Prostate gland (tissue), 2 donors: ENCODE data around the gene LIN28B. TPM values are rescaled to one million over a fixed set of nuclear protein-coding genes. Genes with fewer than 3 reads are reported as not detected.
"Not testable (repeated sequence)": the region's sequence is repeated elsewhere in the genome, so short reads cannot be mapped to it uniquely, and the experiment has no call there.

Experiments used
- DNase-seq: peaks from one replicate; pipeline ENCODE4 v3.0.0-alpha.2; 2019; ENCODE audit warnings: low spot score
- H3K27ac ChIP-seq, 2 donors: fragments of 200-600 bp; sonication (generic); 2 replicates each; pipeline ENCODE4 v1.5.1; 2017 to 2019
- H3K27me3 ChIP-seq: fragments of 200-600 bp; sonication (generic); replicated peaks from 2 replicates; pipeline ENCODE4 v1.5.1; 2019; ENCODE audit not compliant: insufficient read depth
- H3K36me3 ChIP-seq, 2 donors: fragments of 200-600 bp; sonication (generic); 1 replicate in 1 of 2; 2 replicates in 1 of 2; pipeline versions ENCODE4 v1.5.1 to v1.8.1; 2017 to 2019
- H3K4me1 ChIP-seq: fragments of 200-600 bp; sonication (generic); replicated peaks from 2 replicates; pipeline ENCODE4 v1.5.1; 2019
- H3K4me3 ChIP-seq, 2 donors: fragments of 200-600 bp; sonication (generic); 2 replicates each; pipeline ENCODE4 v1.5.1; 2017 to 2019
- H3K9me3 ChIP-seq: fragments of 200-600 bp; sonication (generic); 2 replicates; pipeline ENCODE4 v1.5.1; 2017
- CTCF ChIP-seq, 4 experiments: fragments of 200-600 bp in 2 of 4; fragments of 450-650 bp in 2 of 4; sonication (generic) in 2 of 4; IDR thresholded peaks; 1 replicate in 3 of 4; 2 replicates in 1 of 4; pipeline ENCODE4 v1.5.1; 2016 to 2019; ENCODE audit warnings: antibody characterized with exemption in 4 of 4, mild to moderate bottlenecking in 2 of 4, moderate library complexity in 2 of 4
- POLR2A ChIP-seq: fragments of 450-650 bp; IDR thresholded peaks from one replicate; pipeline ENCODE4 v1.6.1; 2016; ENCODE audit warnings: antibody characterized with exemption, mild to moderate bottlenecking
- POLR2AphosphoS5 ChIP-seq: sonication (generic); formaldehyde crosslinking; IDR thresholded peaks from one replicate; pipeline ENCODE4 v1.6.1; 2017; ENCODE audit warnings: antibody characterized with exemption
- WGBS: methylation state at CpG from one replicate; pipeline ENCODE4 v1.1.5; 2018; 5-methylcytosine and 5-hydroxymethylcytosine counted together
- intact Hi-C: fragments of 100-400 bp; cut with DNase I; formaldehyde crosslinking; loops from one replicate; pipeline ENCODE4 v1.14.2; 2022
- total RNA-seq, 2 donors: library from RNA; depleted of rRNA; stranded (reverse); fragments of >200 nt; gene quantifications; one replicate each; pipeline ENCODE4 v1.1.0, GENCODE V29; 2016

The LIN28B gene
- total RNA-seq, 2 donors from 2014 or later: 2.6 TPM; not detected in 1

DNA sequence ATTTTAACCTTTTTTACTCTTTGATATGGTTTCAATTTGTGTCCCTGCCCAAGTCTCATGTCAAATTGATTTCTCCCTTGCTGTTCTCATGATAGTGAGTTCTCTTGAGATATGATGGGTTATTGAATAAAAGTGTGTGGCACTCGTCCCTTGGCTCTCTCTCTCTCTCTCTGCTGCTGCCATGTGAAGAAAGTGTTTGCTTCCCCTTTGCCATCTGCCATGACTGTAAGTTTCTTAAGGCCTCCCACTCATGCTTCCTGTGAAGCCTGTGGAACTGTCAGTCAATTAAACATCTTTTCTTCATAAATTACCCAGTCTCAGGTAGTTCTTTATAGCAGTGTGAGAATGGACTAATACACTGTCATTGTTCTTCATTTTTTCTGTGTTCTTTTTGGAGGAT, 48.5 kb downstream of the LIN28B start:
- WGBS: 47% methylated on average over 1 of the region's 1 CpG
- intact Hi-C loops: no loop called here
- H3K4me1 ChIP-seq: no peaks in the 10 kb centered on the region

DNA sequence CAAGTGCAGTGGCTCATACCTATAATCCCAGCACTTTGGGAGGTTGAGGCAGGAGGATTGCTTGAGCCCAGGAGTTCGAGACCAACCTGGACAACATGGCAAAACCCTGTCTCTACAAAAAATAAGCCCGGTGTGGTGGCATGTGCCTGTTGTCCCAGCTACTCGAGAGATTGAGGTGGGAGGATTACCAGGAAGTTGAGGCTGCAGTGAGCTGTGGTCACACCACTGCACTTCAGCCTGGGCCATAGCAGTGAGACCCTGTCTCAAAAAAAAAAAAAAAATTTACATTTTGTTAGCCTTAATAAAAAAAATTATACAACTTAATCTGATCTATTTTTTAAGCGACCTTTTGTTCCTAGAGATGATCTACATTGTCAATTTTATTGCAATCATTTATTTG, 56.6 kb downstream of the LIN28B start:
- H3K36me3 ChIP-seq, H3K27ac ChIP-seq, H3K4me1 ChIP-seq, H3K4me3 ChIP-seq, DNase-seq, intact Hi-C loops, H3K27me3 ChIP-seq, H3K9me3 ChIP-seq: not testable (repeated sequence)
- WGBS: 92% methylated on average over 4 of the region's 4 CpGs

More for the DNA sequence above, 48.5 kb downstream of the LIN28B start:
- Histone ChIP-seq H3K27ac (no peak overlapping the region), H3K36me3 (no peaks in the 10 kb centered on the region), H3K9me3 (no peaks in the 10 kb centered on the region), H3K27me3 (no peaks in the 10 kb centered on the region), H3K4me3 (no peak overlapping the region)
- TF ChIP-seq POLR2A (no peak), CTCF (IDR thresholded peaks at IDR 0.05) (no peak), POLR2AphosphoS5 (no peak)
- DNase-seq: no peak

- Histone ChIP-seq H3K27ac (no peak overlapping the region), H3K4me3 (no peak overlapping the region), H3K4me1 (no peaks in the 10 kb centered on the region), H3K36me3 (no peaks in the 10 kb centered on the region), H3K9me3 (no peaks in the 10 kb centered on the region), H3K27me3 (no peaks in the 10 kb centered on the region)
- intact Hi-C loops: no loop called here
- WGBS: 77% methylated on average over 3 of the region's 3 CpGs
- TF ChIP-seq CTCF (IDR thresholded peaks at IDR 0.05) (no peak), POLR2AphosphoS5 (no peak), POLR2A (no peak)
- DNase-seq: no peak
Measured at GRCh38 chr6:105014448-105014847, 57.5 kb downstream of the LIN28B start.

GRCh38 chr6:105014954-105015353, 58.0 kb downstream of the LIN28B start:
- Histone ChIP-seq H3K27ac (no peak overlapping the region), H3K27me3 (no peaks in the 10 kb centered on the region), H3K4me3 (no peak overlapping the region), H3K4me1 (no peaks in the 10 kb centered on the region), H3K36me3 (no peaks in the 10 kb centered on the region), H3K9me3 (no peaks in the 10 kb centered on the region)
- intact Hi-C loops: no loop called here
- TF ChIP-seq POLR2AphosphoS5 (no peak), POLR2A (no peak), CTCF (IDR thresholded peaks at IDR 0.05) (no peak)
- no peak for DNase-seq

DNA sequence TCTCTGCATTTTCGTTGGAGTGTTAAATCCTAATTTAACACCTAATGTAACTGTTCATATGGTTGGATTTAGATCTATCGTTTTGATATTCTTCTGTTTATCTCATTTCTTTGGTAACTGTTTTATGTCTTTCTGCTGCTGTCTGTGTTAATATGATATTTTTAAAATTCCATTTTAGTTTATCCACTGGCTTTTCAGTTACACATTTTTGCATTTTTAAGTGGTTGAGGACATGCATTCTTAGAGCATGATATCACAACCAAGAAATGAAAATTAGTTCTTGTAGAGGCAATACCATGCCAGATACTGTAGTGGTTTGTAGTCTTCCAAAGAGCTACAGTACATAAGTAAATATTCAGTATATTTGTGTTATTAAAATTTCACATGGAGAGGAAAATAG, 58.6 kb downstream of the LIN28B start:
- Histone ChIP-seq H3K9me3 (no peaks in the 10 kb centered on the region), H3K27me3 (no peaks in the 10 kb centered on the region), H3K4me3 (no peak overlapping the region), H3K36me3 (no peaks in the 10 kb centered on the region), H3K27ac (no peak overlapping the region), H3K4me1 (no peaks in the 10 kb centered on the region)
- WGBS: 47% methylated on average over 2 of the region's 2 CpGs
- DNase-seq: no peak
- intact Hi-C loops: no loop called here
- TF ChIP-seq POLR2AphosphoS5 (no peak), POLR2A (no peak), CTCF (IDR thresholded peaks at IDR 0.05) (no peak)
